A673 (cell line): ENCODE data around the gene CRHR1. TPM values are rescaled to one million over a fixed set of nuclear protein-coding genes. Genes with fewer than 3 reads are reported as not detected.

Experiments used
- BruUV-seq: library from RNA; stranded (reverse); fragments of 400-500 nt; replicated peaks from 2 replicates; lab custom pipeline; 2021; lab: Mats Ljungman, UMichigan
- CTCF ChIA-PET: fragments of 300-600 bp; sonication (Branson Sonifier 250); formaldehyde crosslinking; loops from one replicate; lab custom pipeline; 2022; ENCODE audit warnings: antibody characterized with exemption; lab: Charles Lee
- POLR2A ChIA-PET: fragments of 300-600 bp; sonication (Branson Sonifier 250); formaldehyde crosslinking; loops from one replicate; lab custom pipeline; 2022; ENCODE audit warnings: antibody characterized with exemption; ENCODE audit not compliant: low non-redundant PET; lab: Charles Lee
- DNase-seq: peaks from one replicate; pipeline ENCODE4 v3.0.0-alpha.2; 2015; ENCODE audit warnings: low spot score
- H3K27ac ChIP-seq: fragments of 200-600 bp; sonication (generic); 2 replicates; pipeline ENCODE4 v1.5.1; 2016; ENCODE audit warnings: mixed run types, low read depth, mild to moderate bottlenecking, mixed read lengths, antibody characterized with exemption, low read length; ENCODE audit not compliant: poor library complexity, severe bottlenecking
- H3K27me3 ChIP-seq: fragments of 200-600 bp; sonication (generic); replicated peaks from 2 replicates; pipeline ENCODE4 v1.6.1; 2017; ENCODE audit warnings: mixed run types, low read depth, mild to moderate bottlenecking, mixed read lengths, antibody characterized with exemption, low read length; ENCODE audit not compliant: insufficient read depth, poor library complexity
- H3K36me3 ChIP-seq: fragments of 200-600 bp; sonication (generic); 2 replicates; pipeline ENCODE4 v1.6.1; 2016; ENCODE audit warnings: mixed run types, mild to moderate bottlenecking, mixed read lengths, antibody characterized with exemption, low read length; ENCODE audit not compliant: insufficient read depth, poor library complexity, severe bottlenecking
- H3K4me1 ChIP-seq: fragments of 200-600 bp; sonication (generic); 2 replicates; pipeline ENCODE4 v1.6.1; 2017; ENCODE audit warnings: mixed run types, mild to moderate bottlenecking, mixed read lengths, antibody characterized with exemption, low read length; ENCODE audit not compliant: insufficient read depth, poor library complexity, severe bottlenecking
- H3K4me3 ChIP-seq: fragments of 200-600 bp; sonication (generic); 2 replicates; pipeline ENCODE4 v1.5.1; 2016; ENCODE audit warnings: low read depth, mixed run types, mild to moderate bottlenecking, mixed read lengths, low read length; ENCODE audit not compliant: poor library complexity, severe bottlenecking
- H3K9me3 ChIP-seq: fragments of 200-600 bp; sonication (generic); 2 replicates; pipeline ENCODE4 v1.6.1; 2016; ENCODE audit warnings: mixed run types, low read depth, mild to moderate bottlenecking, mixed read lengths, antibody characterized with exemption, low read length; ENCODE audit not compliant: poor library complexity, severe bottlenecking
- EZH2 ChIP-seq: fragments of 200-600 bp; sonication (generic); IDR thresholded peaks from 2 replicates; pipeline ENCODE4 v1.6.1; 2017; ENCODE audit warnings: borderline replicate concordance, low read depth, mild to moderate bottlenecking, mixed read lengths, antibody characterized with exemption, low read length; ENCODE audit not compliant: poor library complexity, severe bottlenecking
- intact Hi-C: fragments of 100-400 bp; cut with micrococcal nuclease; formaldehyde crosslinking; loops from one replicate; pipeline ENCODE4 v1.10.0; 2022; ENCODE audit not compliant: unreplicated experiment
- total RNA-seq: library from RNA; stranded (reverse); gene quantifications from 2 replicates; pipeline ENCODE4 v1.2.3, GENCODE V29; 2021
- TF ChIP-seq, protein P1 (sequence below): fragments of 300-800, 200-600 bp; sonication (generic); conservative IDR thresholded peaks from 2 replicates; pipeline ENCODE4 v1.5.1; 2017; ENCODE audit warnings: low read depth, mild to moderate bottlenecking, antibody characterized with exemption, low read length, moderate library complexity, mixed read lengths

The CRHR1 gene
- total RNA-seq, 1 experiment from 2014 or later: not detected

DNA sequence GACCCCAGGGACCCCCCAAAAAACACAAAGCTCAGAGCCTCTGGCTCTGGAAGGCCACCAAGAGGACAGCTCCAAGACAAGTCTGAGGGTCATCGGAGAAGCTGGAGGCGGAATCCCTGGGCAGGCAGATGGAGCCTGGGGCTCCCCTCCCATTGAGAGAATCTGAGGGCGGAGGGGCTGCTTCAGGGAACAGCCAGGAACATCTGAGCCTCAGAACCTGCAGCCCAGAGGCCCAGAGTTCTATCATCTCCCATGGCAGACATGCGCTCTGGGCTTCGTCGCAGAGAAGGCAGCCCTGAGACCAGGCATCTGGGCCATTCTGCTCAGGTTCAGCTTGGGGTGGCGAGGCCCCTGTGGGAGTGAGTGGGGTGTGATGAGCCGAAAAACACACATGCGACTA is 53.5 kb downstream of the CRHR1 start:
- no peak for TF ChIP-seq EZH2
- TF ChIP-seq, protein P1, sequence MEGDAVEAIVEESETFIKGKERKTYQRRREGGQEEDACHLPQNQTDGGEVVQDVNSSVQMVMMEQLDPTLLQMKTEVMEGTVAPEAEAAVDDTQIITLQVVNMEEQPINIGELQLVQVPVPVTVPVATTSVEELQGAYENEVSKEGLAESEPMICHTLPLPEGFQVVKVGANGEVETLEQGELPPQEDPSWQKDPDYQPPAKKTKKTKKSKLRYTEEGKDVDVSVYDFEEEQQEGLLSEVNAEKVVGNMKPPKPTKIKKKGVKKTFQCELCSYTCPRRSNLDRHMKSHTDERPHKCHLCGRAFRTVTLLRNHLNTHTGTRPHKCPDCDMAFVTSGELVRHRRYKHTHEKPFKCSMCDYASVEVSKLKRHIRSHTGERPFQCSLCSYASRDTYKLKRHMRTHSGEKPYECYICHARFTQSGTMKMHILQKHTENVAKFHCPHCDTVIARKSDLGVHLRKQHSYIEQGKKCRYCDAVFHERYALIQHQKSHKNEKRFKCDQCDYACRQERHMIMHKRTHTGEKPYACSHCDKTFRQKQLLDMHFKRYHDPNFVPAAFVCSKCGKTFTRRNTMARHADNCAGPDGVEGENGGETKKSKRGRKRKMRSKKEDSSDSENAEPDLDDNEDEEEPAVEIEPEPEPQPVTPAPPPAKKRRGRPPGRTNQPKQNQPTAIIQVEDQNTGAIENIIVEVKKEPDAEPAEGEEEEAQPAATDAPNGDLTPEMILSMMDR: no peak
- BruUV-seq: no TSS peak
- Histone ChIP-seq H3K36me3 (no peaks in the 10 kb centered on the region), H3K27me3 (no peaks in the 10 kb centered on the region), H3K4me3 (no peak overlapping the region), H3K4me1 (no peaks in the 10 kb centered on the region), H3K27ac (no peak overlapping the region), H3K9me3 (no peaks in the 10 kb centered on the region)
- no peak for DNase-seq
- ChIA-PET CTCF (no interaction called here), POLR2A (no interaction called here)
- intact Hi-C loops: no loop called here

DNA sequence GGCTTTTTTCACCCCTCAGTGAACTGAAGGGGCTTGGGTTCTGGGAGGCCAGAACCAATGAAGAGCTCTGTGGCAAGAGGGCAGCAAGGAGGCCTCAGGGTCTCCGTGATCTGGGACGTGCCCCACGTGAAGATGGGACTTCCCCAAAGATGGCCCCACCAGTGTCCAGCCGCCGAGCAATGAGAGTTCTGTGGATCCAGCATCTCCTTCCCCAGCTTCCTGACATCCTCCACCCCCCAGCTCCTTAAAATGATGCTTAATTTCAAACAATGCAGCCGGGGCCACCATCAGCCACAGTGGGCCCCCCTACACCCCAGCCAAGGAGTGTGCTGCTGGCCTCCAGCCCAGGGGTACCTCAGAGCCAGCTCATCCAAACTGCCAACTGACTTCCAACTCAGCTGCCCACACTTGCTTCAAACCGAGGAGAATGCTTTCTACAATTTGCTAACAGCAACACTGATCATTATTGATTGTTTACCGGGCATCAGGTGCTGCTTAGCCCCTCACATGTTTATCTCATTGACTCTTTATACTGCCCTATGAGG is 54.7 kb downstream of the CRHR1 start:
- Histone ChIP-seq H3K4me3 (no peak overlapping the region), H3K27ac (no peak overlapping the region), H3K4me1 (no peaks in the 10 kb centered on the region), H3K9me3 (no peaks in the 10 kb centered on the region), H3K27me3 (no peaks in the 10 kb centered on the region), H3K36me3 (no peaks in the 10 kb centered on the region)
- BruUV-seq: no TSS peak
- intact Hi-C loops: no loop called here
- TF ChIP-seq EZH2: no peak
- TF ChIP-seq, protein P1: no peak
- POLR2A ChIA-PET: no interaction called here
- no peak for DNase-seq
- CTCF ChIA-PET: interaction anchor here (1.3 kb wide), 1 partner anchor 199 kb away, joined by 4 read pairs; no protein-coding TSS in a partner anchor

DNA sequence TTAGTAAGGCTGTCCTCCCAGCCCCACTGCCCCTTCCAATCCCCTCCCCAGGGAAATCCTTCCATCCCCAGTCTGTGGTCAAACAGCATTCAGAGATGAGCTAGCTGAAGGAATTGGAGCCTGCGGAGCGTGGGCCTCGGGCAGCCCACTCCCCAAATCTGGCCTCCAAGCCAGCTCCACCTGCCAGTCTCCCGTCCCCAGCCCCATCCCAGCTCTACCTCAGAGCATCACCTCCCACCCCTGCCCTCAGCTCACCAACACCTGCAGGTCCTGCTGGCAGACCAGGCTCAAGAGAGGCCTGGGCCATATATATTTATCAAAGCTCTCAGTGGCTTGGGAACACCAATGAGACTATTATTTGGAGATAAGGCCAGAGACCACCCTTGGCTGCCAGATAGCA is 55.3 kb downstream of the CRHR1 start:
- TF ChIP-seq, protein P1: no peak
- no peak for TF ChIP-seq EZH2
- no peaks in the 10 kb centered on the region for H3K4me1 ChIP-seq
- no peaks in the 10 kb centered on the region for H3K36me3 ChIP-seq
- intact Hi-C loops: no loop called here
- H3K4me3 ChIP-seq: no peak overlapping the region
- CTCF ChIA-PET: no interaction called here
- no peak overlapping the region for H3K27ac ChIP-seq
- no peaks in the 10 kb centered on the region for H3K9me3 ChIP-seq
- no peaks in the 10 kb centered on the region for H3K27me3 ChIP-seq
- POLR2A ChIA-PET: no interaction called here
- DNase-seq: no peak
- no TSS peak for BruUV-seq
